Glomerular visceral epithelial cell (primary cell): ENCODE results near the gene TNC.

Experiments used
- DNase-seq: peaks from one replicate; pipeline ENCODE4 v3.0.0-alpha.2; 2016; ENCODE audit errors: extremely low spot score

TNC gene

DNA sequence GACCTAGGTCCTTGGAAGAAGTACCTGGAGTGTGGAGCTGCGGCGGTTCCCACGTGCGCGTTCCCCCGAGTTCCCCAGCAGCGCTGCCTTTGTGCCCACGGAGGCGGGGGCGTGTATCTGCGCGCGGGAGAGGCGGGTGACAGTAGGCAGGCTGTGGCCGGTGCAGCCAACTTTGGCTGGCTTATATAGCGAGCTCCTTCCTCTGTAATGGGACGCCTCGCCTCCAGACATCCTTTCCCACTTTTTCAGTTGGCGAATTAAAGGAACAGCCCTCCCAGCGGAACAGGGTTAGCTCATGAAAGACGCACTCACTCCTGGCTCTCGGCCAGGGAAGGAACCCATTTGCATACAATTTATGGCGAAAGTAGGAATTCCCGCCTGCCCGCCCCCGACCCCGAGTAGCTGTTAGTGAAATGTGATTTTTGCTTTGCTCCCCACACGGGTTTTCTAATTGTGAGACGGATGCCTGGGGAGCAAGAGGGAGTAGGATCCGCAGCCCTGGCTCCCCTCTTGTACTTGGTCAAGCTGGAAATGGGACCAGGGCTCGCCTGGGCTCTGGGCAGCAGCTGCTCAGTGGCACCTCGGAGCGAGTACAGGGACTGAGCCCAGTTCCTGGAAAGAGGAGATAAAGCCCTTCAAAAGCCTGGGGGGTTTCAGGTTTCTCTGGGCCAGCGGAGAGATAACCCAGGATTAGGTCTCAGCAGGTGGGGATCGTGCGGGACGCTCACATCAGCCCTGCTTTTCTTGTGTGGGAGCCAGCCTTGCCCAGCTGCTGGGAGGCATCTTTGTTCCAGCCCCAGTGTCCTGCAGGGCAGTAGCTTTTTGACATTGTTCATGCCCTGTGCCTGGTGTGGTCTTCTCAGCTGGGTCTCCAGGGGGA lies at the start of gene TNC:
TNC (minus strand) TSS at position 159 of the 880 bp plus-strand sequence. CDS start 27,139 bp downstream, outside the sequence.
- peak; percentile 88 for DNase-seq

- DNase-seq: peak; percentile 89
These were observed 49.2 kb upstream of the TNC start for GRCh38 chr9:115167175-115167574.

DNA sequence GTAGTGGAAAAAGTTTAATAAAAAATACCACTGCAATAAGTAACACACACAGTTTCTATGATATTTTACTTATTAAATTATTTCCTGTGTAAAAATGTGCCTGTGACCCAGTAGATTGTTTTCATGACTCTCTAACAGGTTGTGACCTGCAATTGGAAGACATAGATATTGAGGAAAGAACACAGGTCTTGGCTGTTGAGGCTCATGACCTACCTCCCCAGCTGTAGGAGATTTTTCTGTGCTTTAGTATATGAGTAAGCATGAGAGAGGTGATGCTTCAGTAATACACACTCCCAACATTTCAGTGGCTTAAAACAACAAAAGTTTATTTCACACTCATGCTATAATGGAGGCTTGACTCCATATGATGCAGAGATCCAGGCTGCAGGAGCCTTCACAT lies 47.3 kb upstream of the TNC start:
- no peak for DNase-seq

DNA sequence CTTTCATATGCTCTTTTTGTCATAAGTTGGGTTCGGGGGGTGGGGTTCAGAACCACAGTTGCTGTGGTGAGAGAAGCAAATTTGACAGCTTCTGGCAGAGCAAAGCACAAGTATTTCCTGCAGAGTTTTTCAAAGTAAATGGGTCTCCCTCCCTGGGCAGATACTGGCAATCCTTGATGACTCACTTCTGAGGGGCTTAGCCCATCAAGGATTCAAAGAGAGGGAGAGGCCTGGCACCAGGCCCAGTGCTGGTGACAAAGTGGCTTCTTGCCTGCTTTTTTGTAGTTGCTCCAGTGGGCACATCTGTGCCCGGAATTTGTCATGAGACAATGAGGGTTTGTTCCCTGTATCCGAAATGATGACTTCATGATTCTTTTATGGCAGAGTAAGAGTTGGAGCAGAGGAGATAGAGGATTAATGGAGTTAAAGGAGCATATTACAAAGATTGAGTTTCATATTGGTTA lies 46.6 kb upstream of the TNC start:
- peak; percentile 92 for DNase-seq

- no peak for DNase-seq
These were observed 45.0 kb upstream of the TNC start for GRCh38 chr9:115162946-115163345.

- no peak for DNase-seq
These were observed 43.5 kb upstream of the TNC start for GRCh38 chr9:115161446-115161845.

DNA sequence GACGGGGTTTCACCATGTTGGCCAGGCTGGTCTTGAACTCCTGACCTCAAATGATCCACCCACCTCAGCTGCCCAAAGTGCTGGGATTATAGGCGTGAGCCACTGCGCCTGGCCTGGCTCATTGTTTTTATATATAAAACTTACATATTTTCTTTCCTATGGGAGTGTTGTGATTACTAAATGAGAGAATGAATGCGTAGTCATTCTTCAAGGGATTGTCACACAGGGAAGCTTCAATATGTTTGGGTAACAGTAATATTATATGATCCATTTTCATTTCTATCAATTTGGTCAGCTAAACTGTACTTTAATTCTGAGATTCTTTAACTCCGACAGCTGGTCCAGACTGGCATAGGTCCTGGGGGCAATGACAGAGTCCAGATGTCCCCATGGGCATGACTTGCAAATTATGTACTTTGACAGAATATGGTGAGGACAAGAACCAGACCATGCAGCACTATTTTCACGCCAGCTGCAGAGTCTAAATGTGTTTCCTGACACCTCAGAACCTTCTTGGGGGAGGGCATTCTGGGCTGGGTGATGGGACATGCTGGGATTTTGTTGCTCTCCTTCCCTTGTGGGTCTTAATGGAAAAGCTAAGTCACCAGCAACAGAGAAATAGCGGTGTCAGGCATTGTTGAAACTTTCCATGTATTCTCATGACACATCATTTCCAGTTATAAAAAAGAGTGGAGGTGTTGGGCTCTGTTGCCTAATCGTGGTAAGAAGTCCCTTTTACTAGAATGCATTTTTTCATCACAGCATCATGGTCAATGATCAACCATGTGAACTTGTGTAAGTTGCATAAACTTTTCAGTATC lies 40.9 kb upstream of the TNC start:
- peak; percentile 71 for DNase-seq

GRCh38 chr9:115157245-115157674 lies 39.3 kb upstream of the TNC start:
- peak; percentile 90 for DNase-seq

DNA sequence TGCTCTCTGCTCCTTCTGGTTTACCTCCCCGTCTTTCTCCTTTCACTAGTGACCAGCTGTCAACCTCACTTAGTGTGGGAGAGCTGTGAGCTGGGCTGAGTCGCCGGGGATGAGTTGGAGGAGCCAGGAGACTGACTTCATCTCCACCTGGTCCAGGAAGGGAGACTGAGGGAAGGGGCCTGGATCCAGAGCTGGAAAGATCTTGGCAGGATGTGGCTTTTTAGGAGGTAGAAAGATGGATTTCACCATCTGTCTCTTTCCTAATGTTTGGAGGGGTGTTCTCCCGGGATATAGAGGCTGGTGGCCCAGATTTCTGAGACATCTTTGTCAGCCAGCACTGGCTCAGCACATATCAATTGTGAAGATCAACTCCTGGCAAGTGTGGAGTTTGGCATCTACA lies 37.1 kb upstream of the TNC start:
- DNase-seq: no peak

DNA sequence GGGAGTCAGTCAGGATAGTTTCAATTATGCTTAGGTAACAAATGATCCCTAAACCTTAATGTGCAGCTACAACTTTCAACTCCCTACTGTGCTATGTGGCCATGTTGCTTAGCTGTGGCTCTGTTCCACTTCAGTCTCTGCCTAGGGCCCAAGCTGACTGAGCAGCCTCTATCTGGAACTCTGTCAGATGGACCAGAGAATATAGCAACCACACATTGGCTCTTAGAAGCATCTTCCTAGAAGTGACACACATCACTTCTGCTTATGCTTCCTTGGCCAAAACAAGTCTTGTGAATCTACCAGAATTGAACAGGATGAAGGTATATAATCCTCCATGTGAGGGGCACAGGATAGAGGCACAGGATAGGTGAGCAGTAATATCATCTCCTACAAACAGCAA lies 36.7 kb upstream of the TNC start:
- no peak for DNase-seq

GRCh38 chr9:115152281-115152820 lies 34.4 kb upstream of the TNC start:
- no peak for DNase-seq

DNA sequence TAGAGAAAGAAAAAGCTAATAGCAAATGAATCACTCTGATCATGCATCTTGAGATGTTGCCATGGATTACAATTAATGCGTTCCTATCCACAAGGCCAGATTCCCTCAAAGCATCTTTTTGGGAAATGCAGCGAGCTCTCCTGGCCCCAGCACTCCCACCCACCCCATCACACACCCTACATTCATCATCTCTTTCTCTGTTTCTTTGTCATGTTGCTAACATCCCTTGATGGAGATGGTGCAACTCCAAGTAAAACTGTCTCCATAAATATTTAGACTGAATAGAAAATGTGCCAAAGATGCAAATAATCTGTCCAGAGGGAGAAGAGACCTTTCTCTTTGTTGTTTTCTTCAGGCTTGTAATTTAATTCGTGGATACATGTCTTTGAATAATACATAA lies 30.8 kb upstream of the TNC start:
- DNase-seq: no peak

GRCh38 chr9:115146581-115147021 lies 28.6 kb upstream of the TNC start:
- DNase-seq: peak; percentile 88

- DNase-seq: peak; percentile 68
These were observed 26.7 kb upstream of the TNC start for GRCh38 chr9:115144706-115145105.

DNA sequence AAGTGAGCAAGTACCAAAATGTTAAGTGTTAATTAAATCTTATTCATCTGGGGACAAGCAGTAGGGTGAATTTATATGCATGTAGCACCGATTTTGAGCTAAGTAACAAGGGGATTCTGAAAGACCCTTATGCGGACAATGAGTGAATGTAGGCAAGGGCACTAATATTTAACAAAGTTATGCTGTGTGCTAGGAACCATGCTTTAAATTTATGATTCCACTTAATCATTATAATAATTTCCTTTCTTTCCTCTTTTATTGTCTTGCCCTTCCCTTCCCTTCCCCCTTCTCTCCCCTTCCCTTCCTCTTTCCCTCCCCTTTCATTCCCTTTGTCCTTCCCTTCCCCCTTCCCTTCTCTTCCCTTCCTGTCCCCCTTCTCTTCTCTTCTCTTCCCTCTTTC lies 25.7 kb upstream of the TNC start:
- no peak for DNase-seq

DNA sequence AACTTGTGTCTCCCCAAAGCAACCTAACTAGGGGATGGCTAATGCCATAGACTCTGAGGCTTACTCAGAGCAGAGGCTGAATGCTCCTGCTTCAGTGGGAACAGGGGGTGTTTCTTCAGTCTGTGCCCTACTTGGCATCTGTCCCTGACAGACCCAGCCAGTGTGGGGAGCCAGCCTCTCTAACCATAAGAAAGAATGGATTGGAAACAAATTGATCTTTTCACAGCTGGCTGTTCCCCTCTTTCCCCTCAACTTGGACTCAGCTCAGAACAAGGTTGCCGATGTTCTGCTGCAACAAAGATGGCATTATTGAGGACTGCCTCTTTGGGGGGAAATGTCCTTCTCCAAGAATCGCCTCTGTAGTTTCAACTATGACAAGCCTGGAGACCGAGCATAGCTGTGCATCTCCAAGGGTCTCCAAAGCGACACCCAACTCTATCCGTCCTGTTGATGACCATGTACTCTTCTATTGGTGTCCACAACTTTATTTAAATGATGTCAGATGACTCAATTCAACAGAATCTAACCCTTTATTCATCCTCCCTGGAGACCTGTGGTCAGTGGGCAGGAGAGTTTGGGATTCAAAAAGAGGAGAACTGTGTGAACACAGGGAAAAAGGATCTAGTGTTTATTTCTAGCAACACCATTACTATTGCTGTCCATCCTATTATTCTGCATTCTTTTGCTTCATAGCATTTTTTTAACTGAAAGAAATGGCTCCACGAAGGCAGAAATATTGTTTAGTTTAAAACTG lies 24.7 kb upstream of the TNC start:
- DNase-seq: no peak

GRCh38 chr9:115142090-115142489 lies 24.1 kb upstream of the TNC start:
- no peak for DNase-seq

GRCh38 chr9:115141612-115142011 lies 23.7 kb upstream of the TNC start:
- DNase-seq: no peak

DNA sequence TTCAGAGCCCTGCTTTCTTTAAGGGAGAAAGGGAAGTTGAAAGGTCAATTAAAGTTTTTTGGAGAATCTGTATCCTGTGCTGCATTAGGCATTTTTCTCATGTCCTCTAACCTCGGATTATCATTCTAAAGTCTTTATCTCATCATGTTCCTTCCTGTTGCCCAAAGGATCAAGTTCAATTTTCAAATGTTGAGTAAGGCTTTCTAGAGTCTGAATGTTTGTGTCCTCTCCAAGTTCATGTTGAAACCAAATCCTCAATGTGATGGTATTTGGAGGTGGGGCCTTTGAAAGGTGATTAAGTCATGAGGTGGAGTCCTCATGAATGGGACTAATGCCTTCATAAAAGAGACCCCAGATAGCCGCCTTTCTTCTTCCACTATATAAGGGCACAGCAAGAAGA lies 20.2 kb upstream of the TNC start:
- no peak for DNase-seq

GRCh38 chr9:115137526-115137925 lies 19.6 kb upstream of the TNC start:
- DNase-seq: no peak
